Sigmoid colon (tissue), 4 donors: ENCODE results near the gene LHX2.

Experiments
- CTCF ChIP-seq, 4 experiments: fragments of 450-650 bp in 3 of 4; fragments of 200-600 bp in 1 of 4; IDR thresholded peaks; one replicate each; pipeline ENCODE4 v1.5.1; 2016 to 2019; ENCODE audit warnings: antibody characterized with exemption in 4 of 4, mild to moderate bottlenecking in 3 of 4, moderate library complexity in 2 of 4
- POLR2A ChIP-seq, 2 donors: fragments of 450-650 bp; IDR thresholded peaks; one replicate each; pipeline ENCODE4 v1.6.1; 2016; ENCODE audit warnings: antibody characterized with exemption in 2 of 2, mild to moderate bottlenecking in 2 of 2, moderate library complexity in 2 of 2
- POLR2AphosphoS5 ChIP-seq, 4 donors: sonication (generic); formaldehyde crosslinking; IDR thresholded peaks; one replicate each; pipeline ENCODE4 v1.6.1; 2017; ENCODE audit warnings: antibody characterized with exemption in 4 of 4

GRCh38 chr9:124022201-124023121 is 10.9 kb downstream of the LHX2 start:
- no peak for TF ChIP-seq POLR2AphosphoS5 (IDR thresholded peaks at IDR 0.05)
- TF ChIP-seq POLR2A (IDR thresholded peaks at IDR 0.05): no peak
- no peak for TF ChIP-seq CTCF (IDR thresholded peaks at IDR 0.05)
